GM23248 (cell line): ENCODE data around the gene CCDC136. TPM values are rescaled to one million over a fixed set of nuclear protein-coding genes. Genes with fewer than 3 reads are reported as not detected.
A peak's percentile ranks its signal among the peaks of the same experiment; 100 is the strongest.

Experiments used
- DNase-seq: peaks from one replicate; pipeline ENCODE4 v3.0.0-alpha.2; 2015
- H2AFZ ChIP-seq: fragments of 200-600 bp; sonication (generic); 2 replicates; pipeline ENCODE4 v1.6.1; 2016; ENCODE audit warnings: antibody characterized with exemption
- H3F3A ChIP-seq: fragments of 200-600 bp; sonication (generic); 2 replicates; pipeline ENCODE4 v1.6.1; 2016; ENCODE audit warnings: mild to moderate bottlenecking, antibody characterized with exemption, mixed run types; ENCODE audit not compliant: insufficient read depth
- H3K27ac ChIP-seq: fragments of 200-600 bp; sonication (generic); 2 replicates; pipeline ENCODE4 v1.5.1; 2016; ENCODE audit warnings: mild to moderate bottlenecking
- H3K27me3 ChIP-seq: fragments of 200-600 bp; sonication (generic); replicated peaks from 2 replicates; pipeline ENCODE4 v1.6.1; 2016; ENCODE audit warnings: mild to moderate bottlenecking; ENCODE audit not compliant: insufficient read depth
- H3K36me3 ChIP-seq: fragments of 200-600 bp; sonication (generic); 2 replicates; pipeline ENCODE4 v1.6.1; 2016; ENCODE audit warnings: low read depth, mild to moderate bottlenecking
- H3K4me1 ChIP-seq: fragments of 200-600 bp; sonication (generic); 2 replicates; pipeline ENCODE4 v1.6.1; 2016; ENCODE audit warnings: mild to moderate bottlenecking; ENCODE audit not compliant: insufficient read depth
- H3K4me2 ChIP-seq: fragments of 200-600 bp; sonication (generic); one replicate; pipeline ENCODE4 v1.6.1; 2016; ENCODE audit warnings: mild to moderate bottlenecking; ENCODE audit not compliant: unreplicated experiment
- H3K4me3 ChIP-seq: fragments of 200-600 bp; sonication (generic); 2 replicates; pipeline ENCODE4 v1.5.1; 2016; ENCODE audit warnings: mild to moderate bottlenecking
- H3K79me2 ChIP-seq: fragments of 200-600 bp; sonication (generic); 2 replicates; pipeline ENCODE4 v1.6.1; 2016; ENCODE audit warnings: mild to moderate bottlenecking; ENCODE audit not compliant: insufficient read depth
- H3K9ac ChIP-seq: fragments of 200-600 bp; sonication (generic); 2 replicates; pipeline ENCODE4 v1.6.1; 2016; ENCODE audit warnings: mild to moderate bottlenecking
- H3K9me2 ChIP-seq: fragments of 200-600 bp; sonication (generic); 2 replicates; pipeline ENCODE4 v1.6.1; 2016; ENCODE audit warnings: mixed run types, mild to moderate bottlenecking, moderate library complexity; ENCODE audit not compliant: insufficient read depth
- H3K9me3 ChIP-seq: fragments of 200-600 bp; sonication (generic); one replicate; pipeline ENCODE4 v1.6.1; 2017; ENCODE audit warnings: low read depth
- H4K20me1 ChIP-seq: fragments of 200-600 bp; sonication (generic); 2 replicates; pipeline ENCODE4 v1.6.0; 2016; ENCODE audit not compliant: insufficient read depth
- EZH2 ChIP-seq: fragments of 200-600 bp; sonication (generic); IDR thresholded peaks from 2 replicates; pipeline ENCODE4 v1.6.1; 2018; ENCODE audit warnings: antibody characterized with exemption, mild to moderate bottlenecking; ENCODE audit not compliant: insufficient read depth, poor library complexity, severe bottlenecking
- EZH2phosphoT487 ChIP-seq: fragments of 200-600 bp; sonication (generic); IDR thresholded peaks from 2 replicates; pipeline ENCODE4 v1.6.1; 2018; ENCODE audit warnings: antibody characterized with exemption, moderate library complexity, mild to moderate bottlenecking, low read depth; ENCODE audit not compliant: insufficient read depth
- WGBS, 2 experiments: methylation state at CpG; one replicate each; pipeline ENCODE4 v1.1.6; 2015 to 2017; ENCODE audit warnings: low lambda C conversion rate in 2 of 2, low coverage in 1 of 2; ENCODE audit errors: missing lambda C conversion rate in 2 of 2; 5-methylcytosine and 5-hydroxymethylcytosine counted together
- in situ Hi-C: fragments of 300-500 bp; cut with MboI; formaldehyde crosslinking; loops from 2 replicates; pipeline ENCODE4 v1.15.0; 2020
- polyA plus RNA-seq: library from polyadenylated mRNA; unstranded; fragments of >200 nt; fragmentation: Nextera tagmentation; extraction: Ambion mirVana; gene quantifications from 2 replicates; pipeline ENCODE4 v1.2.1, GENCODE V29; 2016
- total RNA-seq: library from RNA; depleted of rRNA; stranded (reverse); fragments of >200 nt; shearing (Covaris generic); gene quantifications from 2 replicates; pipeline ENCODE4 v1.2.3, GENCODE V29; 2014

The CCDC136 gene
- total and polyA plus RNA-seq, 2 experiments from 2014 or later = 3.1 to 3.9 TPM

DNA sequence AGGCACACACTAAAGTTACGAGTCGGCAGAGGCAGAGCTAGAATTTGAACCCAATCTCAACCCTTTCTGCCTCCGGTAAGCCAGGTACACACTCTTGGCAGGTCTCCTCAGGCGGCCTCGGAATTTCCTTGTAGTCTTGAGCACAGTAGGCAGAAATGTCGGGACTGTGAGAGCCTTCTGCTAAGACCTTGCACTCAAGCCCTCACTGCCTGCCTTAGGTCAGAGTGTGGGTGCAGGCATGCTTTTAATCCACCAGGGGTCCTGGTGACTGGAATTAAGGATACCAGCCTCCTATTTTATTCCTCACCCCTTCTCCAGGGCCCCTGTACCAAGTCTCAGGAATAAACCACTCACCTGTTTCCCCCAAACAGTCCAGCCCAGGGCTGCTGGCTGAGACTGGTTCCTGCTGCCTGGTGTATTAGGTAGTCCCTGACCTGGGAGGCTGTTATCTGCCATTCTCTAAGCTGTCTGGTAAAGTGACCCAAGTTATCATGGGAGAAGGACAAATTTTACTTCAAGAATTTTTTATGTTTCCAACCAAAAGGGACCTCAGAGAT, 71.7 kb downstream of the CCDC136 start:
- Histone ChIP-seq H2AFZ (peak overlapping the region; percentile 76), H3K9me2 (no peaks in the 10 kb centered on the region), H3K9ac (peak overlapping the region; percentile 93), H3K27me3 (no peaks in the 10 kb centered on the region), H3K4me2 (peak overlapping the region; percentile 94), H3K27ac (peak overlapping the region; percentile 80), H3K4me3 (peak overlapping the region; percentile 90), H4K20me1 (no peaks in the 10 kb centered on the region), H3K36me3 (peaks cover 7% of the 10 kb centered on the region; the same call in 1 of the 2 replicates), H3F3A (peaks cover 42% of the 10 kb centered on the region), H3K79me2 (peaks cover 28% of the 10 kb centered on the region), H3K4me1 (peaks cover 8% of the 10 kb centered on the region; the same call in 1 of the 2 replicates), H3K9me3 (no peaks in the 10 kb centered on the region)
- TF ChIP-seq EZH2 (no peak), EZH2phosphoT487 (no peak)
- DNase-seq = peak; percentile 91
- in situ Hi-C loops = no loop called here
- 1 to 3% methylated on average over 6 of the region's 6 CpGs for WGBS, 2 experiments

DNA sequence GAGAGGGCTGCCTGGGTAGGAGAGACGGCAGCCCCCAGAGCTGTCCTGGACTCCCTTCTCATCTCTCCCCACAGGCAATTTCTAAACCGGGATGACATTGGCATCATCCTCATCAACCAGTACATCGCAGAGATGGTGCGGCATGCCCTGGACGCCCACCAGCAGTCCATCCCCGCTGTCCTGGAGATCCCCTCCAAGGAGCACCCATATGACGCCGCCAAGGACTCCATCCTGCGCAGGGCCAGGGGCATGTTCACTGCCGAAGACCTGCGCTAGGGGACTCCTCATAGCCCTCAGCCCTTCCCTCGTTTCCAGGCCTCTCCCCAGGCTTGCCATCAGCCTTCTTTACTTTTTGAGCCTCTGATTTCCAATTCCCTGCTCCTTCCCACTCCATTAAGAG, 73.5 kb downstream of the CCDC136 start:
- Histone ChIP-seq H4K20me1 (no peaks in the 10 kb centered on the region), H3K27me3 (0 out of 2 replicates have a peak, but pooled peaks cover 3% of the 10 kb centered on the region), H3K4me1 (peaks cover 8% of the 10 kb centered on the region; the same call in 1 of the 2 replicates), H3K27ac (no peak overlapping the region), H3K4me2 (no peak overlapping the region), H3K9me3 (no peaks in the 10 kb centered on the region), H2AFZ (no peak overlapping the region), H3F3A (peaks cover 25% of the 10 kb centered on the region; the same call in 1 of the 2 replicates), H3K9me2 (no peaks in the 10 kb centered on the region), H3K9ac (no peak overlapping the region), H3K4me3 (no peak overlapping the region), H3K36me3 (no peaks in the 10 kb centered on the region), H3K79me2 (peaks cover 28% of the 10 kb centered on the region)
- in situ Hi-C loops = no loop called here
- TF ChIP-seq EZH2 = no peak
- TF ChIP-seq EZH2phosphoT487 = no peak
- 96 to 97% methylated on average over 12 of the region's 12 CpGs for WGBS, 2 experiments
- DNase-seq = no peak

DNA sequence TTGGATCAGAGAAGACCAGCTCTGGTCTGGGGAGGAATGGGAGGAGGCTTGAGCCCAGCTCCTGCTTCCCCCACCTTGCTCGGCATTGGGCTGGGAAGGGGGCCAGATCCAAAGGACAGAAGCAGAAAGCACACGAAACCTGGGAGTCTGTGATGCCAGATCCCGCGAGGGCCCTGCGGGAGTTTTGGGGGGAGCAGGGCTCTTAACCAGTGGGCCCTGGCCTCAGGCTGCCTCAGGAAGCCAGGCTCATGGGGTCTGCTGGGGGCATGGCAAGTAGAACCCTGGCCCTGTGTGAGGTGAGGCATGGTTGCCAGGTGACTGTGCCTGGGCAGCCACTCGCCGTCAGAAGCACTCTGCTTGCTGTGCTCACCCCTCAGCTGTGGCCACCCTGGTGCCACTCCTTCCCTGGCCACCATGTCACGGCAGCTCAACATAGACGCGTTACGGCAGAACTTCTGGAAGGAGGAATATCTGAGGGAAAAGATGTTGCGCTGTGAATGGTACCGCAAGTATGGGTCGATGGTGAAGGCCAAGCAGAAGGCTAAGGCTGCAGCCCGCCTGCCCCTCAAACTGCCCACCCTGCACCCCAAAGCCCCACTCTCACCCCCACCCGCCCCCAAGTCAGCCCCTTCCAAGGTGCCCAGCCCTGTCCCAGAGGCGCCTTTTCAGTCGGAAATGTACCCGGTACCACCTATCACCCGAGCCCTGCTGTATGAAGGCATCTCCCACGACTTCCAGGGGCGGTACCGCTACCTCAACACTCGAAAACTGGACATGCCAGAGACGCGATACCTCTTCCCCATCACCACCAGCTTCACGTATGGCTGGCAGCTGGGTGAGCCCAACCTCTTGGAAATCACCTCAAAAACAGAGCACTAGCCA, 74.5 kb downstream of the CCDC136 start:
- no peak overlapping the region for H3K9ac ChIP-seq
- peaks cover 5% of the 10 kb centered on the region; the same call in 1 of the 2 replicates for H3K27me3 ChIP-seq
- TF ChIP-seq EZH2 = no peak
- no peak for TF ChIP-seq EZH2phosphoT487
- no peak overlapping the region for H3K4me3 ChIP-seq
- peaks cover 17% of the 10 kb centered on the region; the same call in 1 of the 2 replicates for H3F3A ChIP-seq
- H2AFZ ChIP-seq = no peak overlapping the region
- H3K36me3 ChIP-seq = no peaks in the 10 kb centered on the region
- H3K4me1 ChIP-seq = peaks cover 8% of the 10 kb centered on the region; the same call in 1 of the 2 replicates
- peaks cover 28% of the 10 kb centered on the region for H3K79me2 ChIP-seq
- WGBS, 2 experiments = 89 to 93% methylated on average over 21 to 27 of the region's 27 CpGs
- no peaks in the 10 kb centered on the region for H4K20me1 ChIP-seq
- no peak for DNase-seq
- no peak overlapping the region for H3K4me2 ChIP-seq
- H3K9me2 ChIP-seq = no peaks in the 10 kb centered on the region
- no peak overlapping the region for H3K27ac ChIP-seq
- H3K9me3 ChIP-seq = no peaks in the 10 kb centered on the region
- in situ Hi-C loops = no loop called here

DNA sequence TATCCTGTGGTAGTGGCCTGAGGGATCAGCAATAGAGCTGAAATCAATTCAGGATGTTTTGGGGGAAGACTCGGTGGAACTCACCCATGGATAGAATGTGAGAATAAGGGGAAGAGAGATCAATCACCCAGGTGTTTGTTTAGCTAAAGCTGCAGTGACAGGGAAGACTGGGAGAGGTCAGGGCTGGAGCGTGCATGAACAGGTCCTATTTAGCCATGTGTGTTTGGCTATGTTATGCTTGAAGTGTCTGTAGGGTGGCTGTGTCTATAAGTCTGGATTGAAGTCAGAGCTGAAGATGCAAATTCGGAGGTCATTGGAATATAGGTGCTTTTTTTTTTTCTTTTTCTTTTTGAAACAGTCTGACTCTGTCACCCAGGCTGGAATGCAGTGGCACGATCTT, 75.5 kb downstream of the CCDC136 start:
- Histone ChIP-seq H3K9me3 (no peaks in the 10 kb centered on the region), H3K9ac (no peak overlapping the region), H3K79me2 (peaks cover 28% of the 10 kb centered on the region), H3K4me2 (no peak overlapping the region), H3K4me1 (peaks cover 8% of the 10 kb centered on the region; the same call in 1 of the 2 replicates), H3K36me3 (no peaks in the 10 kb centered on the region), H3K4me3 (no peak overlapping the region), H3K27ac (no peak overlapping the region), H3F3A (peaks cover 16% of the 10 kb centered on the region; the same call in 1 of the 2 replicates), H3K27me3 (peaks cover 5% of the 10 kb centered on the region; the same call in 1 of the 2 replicates), H4K20me1 (no peaks in the 10 kb centered on the region), H3K9me2 (no peaks in the 10 kb centered on the region), H2AFZ (no peak overlapping the region)
- WGBS, 2 experiments = 80 to 94% methylated on average over 4 of the region's 4 CpGs
- in situ Hi-C loops = no loop called here
- no peak for TF ChIP-seq EZH2
- TF ChIP-seq EZH2phosphoT487 = no peak
- DNase-seq = no peak
